GM21786 (cell line): Measurements from ENCODE around the gene PHLDB1.
"Not testable (repeated sequence)": the region's sequence is repeated elsewhere in the genome, so short reads cannot be mapped to it uniquely, and the experiment has no call there.

Experiments used
- ATAC-seq: cut with Tn5 transposase; IDR thresholded peaks from one replicate; pipeline ENCODE4 v1.9.1; 2021; ENCODE audit not compliant: unreplicated experiment

PHLDB1 gene

DNA sequence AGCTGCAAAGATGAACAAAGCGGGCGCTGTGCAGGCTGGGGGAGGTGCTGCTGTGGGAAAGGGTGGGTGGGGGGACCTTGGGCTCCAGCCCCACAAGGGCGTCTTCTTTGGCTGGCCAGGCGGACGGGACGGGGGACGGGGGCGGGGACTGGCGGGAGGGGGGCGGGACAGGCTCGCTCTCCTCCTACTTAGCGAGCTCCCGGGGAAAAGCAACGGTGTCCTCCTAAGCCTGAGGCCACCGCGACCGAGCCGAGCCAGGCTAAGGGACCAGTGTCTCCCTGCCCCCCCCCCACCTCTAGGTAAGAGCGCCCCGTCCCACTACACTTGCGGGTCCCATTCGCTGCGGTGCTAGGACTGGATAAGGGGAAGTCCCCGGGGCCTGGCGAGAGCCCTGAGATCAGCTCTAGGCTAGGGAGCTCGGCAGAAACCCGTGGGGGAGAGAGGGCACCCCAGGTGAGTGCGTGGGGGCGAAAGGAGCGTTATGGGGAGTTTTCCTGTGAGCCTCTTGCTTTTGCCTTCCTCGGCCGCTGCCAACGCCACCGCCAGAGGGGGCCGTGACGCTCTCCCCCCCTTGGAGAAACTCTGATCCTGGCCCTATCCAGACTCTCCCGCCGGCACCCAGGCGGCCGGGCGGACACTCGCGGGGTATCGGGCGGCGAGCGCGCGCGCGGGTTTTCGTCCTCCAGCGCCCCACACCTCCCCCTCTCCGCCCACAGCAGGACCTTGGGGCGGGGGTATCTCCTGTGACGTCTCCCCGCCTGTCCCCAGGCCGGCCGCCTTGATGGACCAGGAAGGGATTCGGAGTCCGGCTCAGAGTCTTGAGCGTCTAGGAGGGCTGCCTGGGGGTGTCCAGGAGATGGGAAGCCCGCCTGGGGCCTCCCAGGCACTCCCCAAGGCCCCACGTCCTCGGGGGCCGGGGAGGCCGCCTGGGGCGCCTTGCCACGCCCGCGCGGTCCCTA is at the start of gene PHLDB1:
TSS of gene PHLDB1 (plus strand) at position 215 of the 959 bp plus-strand sequence. CDS start 6,222 bp downstream, outside the sequence.
- ATAC-seq: no peak

DNA sequence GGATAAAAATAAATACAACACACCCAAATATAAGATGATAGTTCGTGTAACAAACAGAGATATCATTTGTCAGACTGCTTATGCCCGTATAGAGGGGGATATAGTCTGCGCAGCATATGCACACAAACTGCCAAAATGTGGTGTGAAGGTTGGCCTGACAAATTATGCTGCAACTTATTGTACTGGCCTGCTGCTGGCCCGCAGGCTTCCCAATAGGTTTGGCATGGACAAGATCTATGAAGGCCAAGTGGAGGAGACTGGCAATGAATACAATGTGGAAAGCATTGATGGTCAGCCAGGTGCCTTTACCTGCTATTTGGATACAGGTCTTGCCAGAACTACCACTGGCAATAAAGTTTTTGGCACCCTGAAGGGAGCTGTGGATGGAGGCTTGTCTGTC is 46.6 kb upstream of the PHLDB1 start:
- ATAC-seq: no peak

GRCh38 chr11:118565051-118565450 is 42.4 kb upstream of the PHLDB1 start:
- ATAC-seq: no peak

DNA sequence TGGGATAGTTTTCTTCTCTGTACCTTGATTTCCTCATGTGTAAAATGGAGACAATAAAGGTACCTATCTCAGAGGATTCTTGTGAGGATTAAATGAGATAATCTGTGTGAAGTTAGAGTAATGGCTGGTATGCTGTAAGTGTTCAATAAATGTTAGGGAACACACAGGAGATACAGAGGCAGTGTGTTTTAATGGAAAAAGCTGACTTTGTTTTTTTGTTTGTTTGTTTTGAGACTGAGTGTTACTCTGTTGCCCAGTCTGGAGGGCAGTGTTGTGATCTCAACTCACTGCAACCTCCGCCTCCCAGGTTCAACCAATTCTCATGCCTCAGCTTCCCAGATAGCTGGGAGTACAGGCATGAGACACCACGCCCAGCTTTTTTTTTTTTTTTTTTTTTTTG is 37.7 kb upstream of the PHLDB1 start:
- ATAC-seq: no peak

GRCh38 chr11:118570787-118571186 is 36.6 kb upstream of the PHLDB1 start:
- no peak for ATAC-seq

GRCh38 chr11:118571701-118572060 is 35.7 kb upstream of the PHLDB1 start:
- ATAC-seq: peak; percentile 11

- peak; percentile 73 for ATAC-seq
Observed at GRCh38 chr11:118572061-118572980, 35.1 kb upstream of the PHLDB1 start, which contains the start of gene ARCN1. Gene ARCN1, plus strand, starts transcription at chr11:118572409. Its CDS starts 139 bp downstream, at chr11:118572548.

DNA sequence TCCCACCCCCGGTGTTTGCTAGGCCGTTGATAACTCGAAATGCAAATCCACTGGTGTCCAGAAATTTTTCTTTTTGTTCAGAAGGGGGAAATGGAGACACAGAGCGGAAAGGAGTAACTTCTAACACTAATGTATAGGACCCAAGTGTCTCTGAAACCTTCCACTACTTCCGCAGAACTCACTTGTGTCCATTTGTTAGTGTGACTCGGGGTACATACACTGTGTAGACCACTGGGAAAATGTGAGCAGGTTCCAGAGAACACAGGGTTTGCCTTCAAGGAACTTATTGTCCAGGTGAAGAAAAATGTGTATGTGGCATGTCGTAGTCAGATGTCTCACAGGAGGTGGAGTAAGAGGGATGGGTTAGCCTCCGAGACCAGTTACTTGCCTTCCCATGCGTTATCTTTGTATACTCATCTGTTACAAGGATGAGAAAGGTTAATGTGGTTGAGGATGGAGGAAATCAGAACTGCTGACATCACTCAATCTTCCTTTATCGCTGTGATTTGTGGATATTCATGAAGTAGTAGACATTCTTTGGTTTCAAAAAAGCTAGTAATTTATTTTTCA is 34.3 kb upstream of the PHLDB1 start:
- no peak for ATAC-seq

GRCh38 chr11:118574636-118575035 is 32.8 kb upstream of the PHLDB1 start:
- no peak for ATAC-seq

GRCh38 chr11:118577995-118578394 is 29.4 kb upstream of the PHLDB1 start:
- ATAC-seq: not testable (repeated sequence)

GRCh38 chr11:118581057-118581456 is 26.4 kb upstream of the PHLDB1 start:
- ATAC-seq: no peak

DNA sequence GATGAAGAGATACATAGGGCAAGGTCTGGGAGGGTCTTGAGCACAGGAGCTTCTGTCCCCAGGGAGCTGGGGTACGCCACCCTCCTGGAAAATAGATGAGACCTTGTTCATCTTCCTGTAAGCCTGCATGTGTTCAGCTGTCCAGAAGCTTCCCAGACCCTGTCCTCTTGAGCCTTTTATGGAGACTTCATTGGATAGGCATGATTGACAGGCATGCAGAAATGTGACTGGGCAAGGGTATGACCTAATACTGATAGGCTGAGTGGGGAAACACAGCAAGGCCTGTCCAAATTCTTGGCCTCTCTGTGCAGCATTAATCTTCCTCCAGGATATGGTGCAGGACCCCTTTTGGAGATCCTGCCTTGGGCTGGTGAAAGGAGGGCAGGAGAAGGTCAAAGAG is 19.5 kb upstream of the PHLDB1 start:
- no peak for ATAC-seq

DNA sequence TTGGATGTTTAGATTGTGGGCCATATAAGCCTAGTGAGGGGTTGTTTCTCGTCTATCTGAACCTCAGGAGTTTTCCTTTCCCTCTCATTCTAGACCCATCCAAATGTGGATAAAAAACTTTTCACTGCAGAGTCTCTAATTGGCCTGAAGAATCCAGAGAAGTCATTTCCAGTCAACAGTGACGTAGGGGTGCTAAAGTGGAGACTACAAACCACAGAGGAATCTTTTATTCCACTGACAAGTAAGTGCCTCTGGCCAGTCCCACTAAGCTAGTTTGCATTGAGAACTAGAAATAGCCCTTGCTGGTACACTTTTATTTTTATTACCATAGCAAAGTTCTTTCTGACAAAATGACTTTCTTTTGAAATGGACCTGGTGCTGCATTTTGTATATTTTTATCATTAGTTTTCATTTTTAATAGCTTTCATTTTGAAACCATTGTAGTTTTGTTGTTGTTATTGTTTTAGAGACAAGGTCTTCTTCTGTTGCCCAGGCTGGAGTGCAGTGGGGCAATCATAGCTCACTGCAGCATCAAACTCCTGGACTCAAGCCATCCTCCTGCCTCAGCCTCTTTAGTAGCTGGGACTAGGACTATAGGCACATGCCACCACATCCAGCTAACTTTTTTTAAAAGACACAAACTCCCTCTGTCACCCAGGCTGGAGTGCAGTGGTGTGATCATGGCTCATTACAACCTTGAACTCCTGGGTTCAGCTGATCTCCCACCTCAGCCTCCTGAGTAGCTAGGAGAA is 14.6 kb upstream of the PHLDB1 start:
- ATAC-seq: no peak

DNA sequence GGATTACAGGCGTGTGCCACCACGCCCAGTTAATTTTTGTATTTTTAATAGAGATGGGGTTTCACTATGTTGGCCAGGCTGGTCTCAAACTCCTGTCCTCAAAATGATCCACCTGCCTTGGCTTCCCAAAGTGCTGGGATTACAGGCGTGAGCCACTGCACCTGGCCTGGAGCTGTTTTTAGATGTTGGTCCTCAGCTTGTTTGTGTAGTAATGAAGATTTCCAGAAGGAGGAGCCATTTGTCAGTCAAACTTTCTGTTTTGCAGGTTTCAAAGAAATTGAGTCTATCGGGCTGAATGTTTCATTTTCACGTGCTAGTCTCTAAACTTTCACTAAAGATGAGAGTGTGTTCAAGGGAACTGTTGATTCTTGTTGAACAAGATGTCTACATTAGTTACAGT is 12.4 kb upstream of the PHLDB1 start:
- not testable (repeated sequence) for ATAC-seq

DNA sequence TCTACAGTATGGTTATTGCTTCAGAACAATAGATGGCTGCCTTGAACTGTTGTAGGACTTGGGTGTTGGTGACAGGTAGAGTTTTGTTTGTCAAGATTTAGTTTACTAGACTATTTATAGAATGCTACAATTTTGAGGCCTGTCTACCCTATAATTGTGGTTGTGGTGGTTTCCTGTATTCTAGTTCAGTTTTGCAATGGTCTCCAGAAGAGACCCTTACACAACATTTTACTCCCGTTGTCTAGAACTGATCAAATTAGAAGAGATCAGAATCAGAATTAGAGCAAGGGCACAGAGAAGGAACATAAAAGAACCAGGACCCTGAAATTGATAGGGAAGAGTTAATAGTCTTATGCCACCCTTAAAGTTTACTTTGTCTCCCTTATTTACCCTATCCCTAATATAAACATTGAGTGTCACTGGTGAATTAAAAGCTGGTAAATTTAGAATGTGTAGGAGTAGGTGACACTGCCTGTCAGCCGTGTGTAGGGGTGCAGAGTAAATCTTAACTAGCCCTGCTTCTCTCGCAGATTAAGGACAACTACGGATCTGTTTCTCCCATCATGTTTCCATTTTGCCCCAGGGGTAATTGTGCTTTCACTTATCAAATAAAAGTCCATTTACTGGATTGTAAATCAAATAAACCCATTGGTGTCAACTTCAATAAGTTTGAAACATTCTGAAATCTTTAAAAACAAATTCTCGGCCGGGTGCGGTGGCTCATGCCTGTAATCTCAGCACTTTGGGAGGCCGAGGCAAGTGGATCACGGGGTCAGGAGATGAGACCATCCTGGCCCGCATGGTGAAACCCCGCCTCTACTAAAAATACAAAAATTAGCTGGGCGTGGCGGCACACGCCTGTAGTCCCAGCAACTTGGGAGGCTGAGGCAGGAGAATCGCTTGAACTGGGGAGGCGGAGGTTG is 10.9 kb upstream of the PHLDB1 start:
- ATAC-seq: no peak

DNA sequence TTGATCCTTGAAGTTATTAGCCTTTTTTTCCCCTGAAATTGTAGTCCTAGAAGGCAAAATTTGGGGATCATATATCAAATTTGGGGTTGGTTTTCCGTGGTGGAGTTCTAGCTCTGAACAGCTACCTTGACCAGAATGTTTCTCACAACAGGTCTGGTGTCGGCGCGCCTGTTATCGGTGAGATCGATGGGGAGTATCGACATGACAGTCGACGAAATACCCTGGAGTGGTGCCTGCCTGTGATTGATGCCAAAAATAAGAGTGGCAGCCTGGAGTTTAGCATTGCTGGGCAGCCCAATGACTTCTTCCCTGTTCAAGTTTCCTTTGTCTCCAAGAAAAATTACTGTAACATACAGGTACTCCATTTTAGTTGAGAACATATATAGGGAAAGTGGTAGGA is 9.9 kb upstream of the PHLDB1 start:
- ATAC-seq: no peak

- ATAC-seq: no peak
Observed at GRCh38 chr11:118602331-118602730, 5.1 kb upstream of the PHLDB1 start.

DNA sequence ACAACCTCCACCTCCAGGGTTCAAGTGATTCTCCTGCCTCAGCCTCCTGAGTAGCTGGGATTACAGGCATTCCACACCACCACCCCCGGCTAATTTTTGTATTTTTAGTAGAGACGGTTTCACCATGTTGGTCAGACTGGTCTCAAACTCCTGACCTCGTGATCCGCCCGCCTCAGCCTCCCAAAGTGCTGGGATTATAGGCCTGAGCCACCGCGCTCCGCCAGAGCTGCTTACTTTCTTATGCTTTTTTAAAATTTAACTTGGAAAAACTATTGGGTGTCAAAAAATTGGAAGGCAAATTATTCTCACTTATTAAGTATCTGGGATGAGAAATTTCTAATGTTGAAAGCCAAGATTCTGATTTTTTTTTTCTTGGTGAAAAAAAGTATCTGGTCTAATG is 3.7 kb upstream of the PHLDB1 start:
- not testable (repeated sequence) for ATAC-seq

- no peak for ATAC-seq
Observed at GRCh38 chr11:118604566-118604965, 2.8 kb upstream of the PHLDB1 start.
